SH-SY5Y (cell line): Measurements from ENCODE around the gene KCNIP3.

Experiments
- GATA2 ChIP-seq: IDR thresholded peaks from 2 replicates; pipeline ENCODE4 v1.6.1; 2011; ENCODE audit warnings: mild to moderate bottlenecking, low read depth, low read length
- GATA3 ChIP-seq: IDR thresholded peaks from 2 replicates; pipeline ENCODE4 v1.6.1; 2011; ENCODE audit warnings: low read depth, mild to moderate bottlenecking, low read length, moderate library complexity

The KCNIP3 gene

GRCh38 chr2:95296880-95297487 lies at the start of gene KCNIP3:
Gene KCNIP3 (plus strand): TSS chr2:95297347. CDS start chr2:95297439, 92 bp downstream.
- TF ChIP-seq GATA3 (no peak), GATA2 (no peak)

- TF ChIP-seq GATA2 (no peak), GATA3 (no peak)
Measured at GRCh38 chr2:95258271-95258670, 38.9 kb upstream of the KCNIP3 start.

GRCh38 chr2:95260028-95261023 lies 36.8 kb upstream of the KCNIP3 start:
- TF ChIP-seq GATA2 (no peak), GATA3 (no peak)

DNA sequence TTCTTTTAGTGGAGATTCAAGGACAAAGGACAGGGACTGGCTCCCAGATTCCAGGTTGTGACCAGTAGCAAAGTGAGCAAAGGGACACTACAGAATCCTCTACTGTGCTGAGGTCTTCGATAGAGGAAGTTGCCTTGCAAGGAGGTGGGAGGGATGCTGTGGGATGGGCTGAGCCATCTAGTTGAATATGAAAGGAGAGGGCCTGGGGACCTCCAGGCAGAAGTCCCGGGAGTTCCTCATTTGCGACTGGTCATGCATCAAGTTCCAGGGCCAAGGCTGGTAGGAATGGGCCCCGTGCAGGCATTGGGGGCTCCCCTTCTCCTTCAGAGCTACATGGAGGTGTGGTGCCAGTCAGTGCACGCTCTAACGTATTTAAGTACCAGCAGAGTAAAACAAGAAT lies 35.5 kb upstream of the KCNIP3 start:
- no peak for TF ChIP-seq GATA3
- TF ChIP-seq GATA2, result no peak

DNA sequence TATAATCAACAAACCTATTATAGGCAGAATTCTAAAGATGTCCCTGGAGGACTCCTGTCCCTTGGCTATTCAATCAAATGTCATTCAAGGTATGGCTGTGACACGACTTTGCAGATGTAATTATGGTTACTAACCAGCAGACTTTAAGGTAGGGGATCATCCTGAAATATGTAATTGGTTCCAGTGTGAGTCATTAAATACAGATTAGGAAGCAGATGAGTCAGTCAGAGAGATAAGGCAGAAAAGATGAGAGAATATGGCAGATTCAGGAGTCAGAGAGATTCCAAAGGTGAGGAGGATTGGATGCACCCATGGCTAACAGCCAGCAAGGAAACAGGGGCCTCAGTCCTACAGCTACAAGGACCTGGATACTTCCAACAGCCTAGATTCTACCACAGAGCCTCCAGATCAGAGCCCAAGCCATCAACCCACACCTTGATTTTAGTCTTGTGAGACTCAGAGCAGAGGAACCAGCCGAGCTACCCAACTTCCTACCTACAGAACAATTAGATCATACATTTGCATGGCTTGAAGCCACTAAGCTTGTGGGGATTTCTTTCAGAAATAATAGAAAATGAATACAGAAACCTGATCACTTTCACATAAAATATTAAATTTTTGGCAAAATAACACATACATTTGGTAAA lies 34.1 kb upstream of the KCNIP3 start:
- TF ChIP-seq GATA3 (no peak), GATA2 (no peak)

DNA sequence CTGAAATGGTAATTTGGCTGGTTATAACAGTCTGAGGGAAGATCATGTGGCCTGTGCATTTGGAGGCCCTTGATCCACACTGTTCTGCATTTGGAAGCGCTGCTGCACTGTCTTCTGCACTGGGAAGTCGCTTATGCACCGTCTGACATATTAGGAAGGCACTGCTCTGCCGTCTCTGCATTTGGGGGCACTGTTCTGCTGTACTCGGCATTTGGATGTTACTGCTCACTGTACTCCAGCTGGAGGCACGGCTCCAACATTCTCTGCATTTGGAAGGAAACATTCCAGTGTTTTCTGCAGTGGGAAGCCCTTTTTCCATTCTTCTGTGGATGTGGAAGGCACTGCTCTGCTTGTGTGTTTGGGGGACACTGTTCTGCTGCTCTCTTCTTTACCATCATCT lies 32.5 kb upstream of the KCNIP3 start:
- TF ChIP-seq GATA3 (no peak), GATA2 (no peak)

- no peak for TF ChIP-seq GATA2
- no peak for TF ChIP-seq GATA3
Measured at GRCh38 chr2:95265182-95265581, 32.0 kb upstream of the KCNIP3 start.

DNA sequence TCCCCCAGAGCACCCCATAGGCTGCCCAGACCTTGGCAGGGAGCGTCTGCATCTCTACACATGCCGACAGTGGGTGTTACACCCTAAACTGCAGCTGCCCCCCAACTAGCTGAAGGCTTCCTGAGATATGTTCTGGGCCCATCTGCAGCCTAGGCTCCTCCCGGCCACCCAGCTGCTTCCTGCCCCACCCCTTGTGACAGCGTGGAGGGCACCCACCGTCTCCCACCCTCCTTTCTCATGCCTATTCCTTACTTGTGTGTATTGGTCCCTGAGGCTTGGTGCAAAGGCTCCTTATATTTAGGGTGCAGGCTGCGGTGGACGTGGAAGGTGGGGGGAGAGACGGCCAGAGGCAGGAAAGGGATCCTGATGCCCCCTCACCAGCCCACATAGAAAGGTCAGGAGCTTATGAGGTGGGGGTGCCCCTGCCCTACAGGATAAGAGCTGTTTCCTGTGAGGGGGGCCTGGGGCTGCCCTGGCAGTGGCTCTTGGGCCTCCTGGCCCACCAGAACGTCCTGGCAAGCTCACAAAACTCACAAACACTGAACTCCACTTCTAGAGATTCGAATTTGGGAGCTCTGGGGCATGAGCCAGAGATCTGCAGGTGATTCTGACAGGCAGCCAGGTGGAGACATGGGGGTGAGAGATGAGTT lies 30.2 kb upstream of the KCNIP3 start:
- TF ChIP-seq GATA2, result no peak
- TF ChIP-seq GATA3, result no peak

- TF ChIP-seq GATA3 (no peak), GATA2 (no peak)
Measured at GRCh38 chr2:95267458-95268210, 29.5 kb upstream of the KCNIP3 start.

DNA sequence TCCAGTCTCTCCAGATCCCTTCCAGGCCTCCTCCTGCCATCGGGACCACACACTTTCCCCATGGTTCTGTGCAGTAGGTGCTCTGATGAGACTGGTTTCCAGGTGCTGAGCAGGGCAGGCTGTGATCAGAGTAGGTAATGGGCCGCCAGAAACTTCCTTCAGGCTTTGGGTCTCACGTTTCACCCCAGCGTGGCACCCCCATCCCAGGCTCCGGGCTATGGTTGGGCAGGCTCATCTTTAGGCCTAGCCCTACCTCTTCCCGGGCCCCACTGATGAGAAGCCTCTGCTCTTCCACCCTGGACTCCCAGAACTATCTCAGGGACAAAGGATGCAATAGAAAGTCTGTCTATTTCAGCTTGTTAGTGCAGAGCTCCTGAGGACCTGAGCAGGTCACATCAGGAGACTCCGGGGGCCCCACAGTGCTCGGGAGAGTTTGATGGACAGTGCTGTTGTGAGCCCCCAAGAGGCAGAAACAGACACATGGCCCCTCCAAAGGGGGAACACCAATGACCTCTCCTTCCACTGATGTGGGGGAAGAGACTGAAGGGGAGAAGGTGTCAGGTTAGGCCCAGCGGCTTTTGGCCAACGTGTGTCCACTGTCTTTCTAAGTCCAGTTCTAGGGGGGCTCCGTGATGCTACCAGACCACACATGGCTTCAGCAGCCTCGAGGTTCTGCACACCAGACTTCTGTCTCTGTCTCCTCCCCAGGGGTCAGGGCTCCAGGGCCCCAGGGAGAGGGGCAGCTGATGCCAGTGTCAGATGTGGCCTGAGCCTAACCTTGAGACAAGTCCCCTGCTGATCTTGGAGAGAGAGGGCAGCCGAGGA lies 28.7 kb upstream of the KCNIP3 start:
- TF ChIP-seq GATA3 (no peak), GATA2 (no peak)

GRCh38 chr2:95269036-95269680 lies 28.0 kb upstream of the KCNIP3 start:
- TF ChIP-seq GATA3 (no peak), GATA2 (no peak)

- TF ChIP-seq GATA3, result no peak
- TF ChIP-seq GATA2, result no peak
Measured at GRCh38 chr2:95270541-95271081, 26.5 kb upstream of the KCNIP3 start.
